Testis (tissue), 5 donors: Measurements from ENCODE around the gene OMD. TPM values are rescaled to one million over a fixed set of nuclear protein-coding genes. Genes with fewer than 3 reads are reported as not detected.

Experiments
- DNase-seq: peaks from one replicate; pipeline ENCODE4 v3.0.0-alpha.2; 2019
- H3K27ac ChIP-seq, 2 donors: fragments of 200-600 bp; sonication (generic); one replicate each; pipeline ENCODE4 v1.5.1; 2019
- H3K27me3 ChIP-seq: fragments of 200-600 bp; sonication (generic); one replicate; pipeline ENCODE4 v1.5.1; 2019
- H3K36me3 ChIP-seq: fragments of 200-600 bp; sonication (generic); one replicate; pipeline ENCODE4 v1.5.1; 2017; ENCODE audit warnings: low read depth; ENCODE audit errors: missing control alignments
- H3K4me1 ChIP-seq: fragments of 200-600 bp; sonication (generic); one replicate; pipeline ENCODE4 v1.5.1; 2019
- H3K4me3 ChIP-seq, 2 donors: fragments of 200-600 bp; sonication (generic); one replicate each; pipeline ENCODE4 v1.5.1; 2017 to 2019
- H3K9me3 ChIP-seq: fragments of 200-600 bp; sonication (generic); one replicate; pipeline ENCODE4 v1.5.1; 2017
- POLR2A ChIP-seq: fragments of 450-650 bp; IDR thresholded peaks from one replicate; pipeline ENCODE4 v1.6.1; 2017; ENCODE audit warnings: antibody characterized with exemption, mild to moderate bottlenecking, moderate library complexity
- WGBS, 2 donors: methylation state at CpG; one replicate each; pipeline ENCODE4 v1.1.5; 2018; 5-methylcytosine and 5-hydroxymethylcytosine counted together
- intact Hi-C: fragments of 100-400 bp; cut with DNase I; formaldehyde crosslinking; loops from one replicate; pipeline ENCODE4 v1.15.1; 2023; ENCODE audit warnings: low total_unique reads
- long read RNA-seq, 2 donors: transcript quantifications; one replicate each; lab custom pipeline, GENCODE V29; 2026
- polyA plus RNA-seq: library from polyadenylated mRNA; stranded (reverse); fragments of 350-450 nt; fragmentation: Illumina TruSeq; extraction: RNeasy Lipid Tissue Mini Kit (QIAGEN cat#74804); gene quantifications from one replicate; pipeline ENCODE4 v1.2.3, GENCODE V29; 2014; ENCODE audit warnings: low read depth, low replicate concordance; ENCODE audit not compliant: insufficient read depth
- total RNA-seq, 2 donors: library from RNA; depleted of rRNA; stranded (reverse); fragments of >200 nt; gene quantifications; one replicate each; pipeline ENCODE4 v1.2.3, GENCODE V29; 2016
- TF ChIP-seq, protein P1 (sequence below), 3 experiments: fragments of 450-650 bp in 2 of 3; fragments of 200-600 bp in 1 of 3; sonication (generic) in 1 of 3; IDR thresholded peaks; one replicate each; pipeline ENCODE4 v1.5.1; 2016 to 2019; ENCODE audit warnings: antibody characterized with exemption in 3 of 3, mild to moderate bottlenecking in 2 of 3, moderate library complexity in 1 of 3

The OMD gene, protein sequence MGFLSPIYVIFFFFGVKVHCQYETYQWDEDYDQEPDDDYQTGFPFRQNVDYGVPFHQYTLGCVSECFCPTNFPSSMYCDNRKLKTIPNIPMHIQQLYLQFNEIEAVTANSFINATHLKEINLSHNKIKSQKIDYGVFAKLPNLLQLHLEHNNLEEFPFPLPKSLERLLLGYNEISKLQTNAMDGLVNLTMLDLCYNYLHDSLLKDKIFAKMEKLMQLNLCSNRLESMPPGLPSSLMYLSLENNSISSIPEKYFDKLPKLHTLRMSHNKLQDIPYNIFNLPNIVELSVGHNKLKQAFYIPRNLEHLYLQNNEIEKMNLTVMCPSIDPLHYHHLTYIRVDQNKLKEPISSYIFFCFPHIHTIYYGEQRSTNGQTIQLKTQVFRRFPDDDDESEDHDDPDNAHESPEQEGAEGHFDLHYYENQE
- total RNA-seq (1 to 10 TPM; 1.1 to 4.9 TPM), polyA plus RNA-seq (2.5 TPM)
- long read RNA-seq, donor 1, partial matches to known transcripts = 0 of 2 reads
- long read RNA-seq, donor 1, other reads (novel, unspliced or antisense) = 0 of 2 reads
- long read RNA-seq, donor 2, partial matches to known transcripts = 0 of 1 reads
- long read RNA-seq, donor 2, other reads (novel, unspliced or antisense) = 0 of 1 reads

DNA sequence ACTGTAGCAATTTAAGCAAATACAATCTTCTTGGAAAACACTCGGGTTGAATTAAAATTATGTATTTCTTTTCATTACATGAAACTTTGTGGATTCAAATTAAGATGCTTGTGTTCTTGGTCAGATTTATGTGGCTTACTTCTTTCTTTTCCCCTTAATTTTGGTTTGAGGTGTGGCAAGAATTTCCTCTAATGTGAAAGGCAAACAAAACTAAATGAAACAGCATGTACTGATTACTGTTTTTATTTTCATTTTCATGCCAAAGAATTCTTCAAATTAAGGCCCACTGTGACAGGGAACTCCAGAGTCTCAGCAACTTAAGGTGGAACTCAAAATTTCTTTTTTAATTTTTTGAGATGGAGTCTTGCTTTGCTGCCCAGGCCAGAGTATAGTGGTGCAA lies at the start of gene OMD:
Gene OMD (minus strand): TSS at position 132 of the 400 bp plus-strand sequence. CDS start 6,913 bp downstream, outside the sequence.
- TF ChIP-seq, protein P1, sequence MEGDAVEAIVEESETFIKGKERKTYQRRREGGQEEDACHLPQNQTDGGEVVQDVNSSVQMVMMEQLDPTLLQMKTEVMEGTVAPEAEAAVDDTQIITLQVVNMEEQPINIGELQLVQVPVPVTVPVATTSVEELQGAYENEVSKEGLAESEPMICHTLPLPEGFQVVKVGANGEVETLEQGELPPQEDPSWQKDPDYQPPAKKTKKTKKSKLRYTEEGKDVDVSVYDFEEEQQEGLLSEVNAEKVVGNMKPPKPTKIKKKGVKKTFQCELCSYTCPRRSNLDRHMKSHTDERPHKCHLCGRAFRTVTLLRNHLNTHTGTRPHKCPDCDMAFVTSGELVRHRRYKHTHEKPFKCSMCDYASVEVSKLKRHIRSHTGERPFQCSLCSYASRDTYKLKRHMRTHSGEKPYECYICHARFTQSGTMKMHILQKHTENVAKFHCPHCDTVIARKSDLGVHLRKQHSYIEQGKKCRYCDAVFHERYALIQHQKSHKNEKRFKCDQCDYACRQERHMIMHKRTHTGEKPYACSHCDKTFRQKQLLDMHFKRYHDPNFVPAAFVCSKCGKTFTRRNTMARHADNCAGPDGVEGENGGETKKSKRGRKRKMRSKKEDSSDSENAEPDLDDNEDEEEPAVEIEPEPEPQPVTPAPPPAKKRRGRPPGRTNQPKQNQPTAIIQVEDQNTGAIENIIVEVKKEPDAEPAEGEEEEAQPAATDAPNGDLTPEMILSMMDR (IDR thresholded peaks at IDR 0.05) = no peak
- TF ChIP-seq POLR2A = no peak
- Histone ChIP-seq H3K9me3 (no peaks in the 10 kb centered on the region), H3K27ac (peak within 1 kb of the TSS; percentile 28 to 70), H3K36me3 (no peaks in the 10 kb centered on the region), H3K27me3 (no peaks in the 10 kb centered on the region), H3K4me3 (peak within 1 kb of the TSS; percentile 24 to 27), H3K4me1 (no peaks in the 10 kb centered on the region)
- no peak for DNase-seq
- 14 to 29% methylated on average over 1 of the region's 1 CpG for WGBS, 2 donors
- intact Hi-C loops = no loop called here

DNA sequence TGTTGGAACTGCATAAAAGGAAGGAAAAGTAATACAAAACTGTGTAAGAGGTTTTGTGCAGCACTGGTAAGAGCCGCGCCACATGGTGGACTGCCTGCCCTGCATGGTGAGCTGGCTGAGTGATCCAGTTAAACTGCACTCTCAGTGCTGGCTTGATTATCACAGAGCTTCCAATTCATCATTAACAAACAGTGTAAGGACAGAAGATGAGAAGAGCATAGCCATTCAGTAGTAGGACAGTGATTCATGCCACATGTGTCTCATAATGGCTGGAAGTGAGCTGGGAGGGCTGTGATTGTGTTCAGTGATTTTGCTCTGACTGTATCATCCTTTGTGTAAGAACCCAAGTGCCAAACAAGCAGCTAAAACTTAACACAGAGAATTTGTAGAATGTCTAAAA lies 43.9 kb upstream of the OMD start:
- H3K27ac ChIP-seq = no peak overlapping the region
- H3K36me3 ChIP-seq = no peaks in the 10 kb centered on the region
- no peaks in the 10 kb centered on the region for H3K4me1 ChIP-seq
- no peak for DNase-seq
- no peak for TF ChIP-seq POLR2A
- TF ChIP-seq, protein P1 (IDR thresholded peaks at IDR 0.05) = no peak
- no peaks in the 10 kb centered on the region for H3K27me3 ChIP-seq
- 95 to 98% methylated on average over 2 of the region's 2 CpGs for WGBS, 2 donors
- intact Hi-C loops = no loop called here
- H3K4me3 ChIP-seq = no peak overlapping the region
- H3K9me3 ChIP-seq = no peaks in the 10 kb centered on the region

DNA sequence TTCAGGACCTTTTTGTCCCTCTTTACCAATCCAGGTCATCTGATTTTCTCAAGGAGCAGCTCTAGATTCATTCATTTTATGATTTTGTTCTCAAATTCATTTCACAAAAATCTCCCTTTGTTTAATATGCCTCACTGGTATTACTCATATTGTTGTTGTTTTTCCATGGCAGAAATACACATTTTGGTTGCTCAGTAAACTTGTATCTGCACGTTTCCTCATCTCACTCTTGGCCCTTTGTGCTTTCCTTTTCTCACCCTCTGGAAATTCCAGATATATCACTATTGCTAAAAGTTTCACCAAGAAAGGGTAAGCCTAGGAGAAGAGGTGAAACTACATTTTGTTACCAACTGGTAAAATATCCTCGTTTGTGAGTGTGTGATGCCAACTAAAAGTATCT lies 43.2 kb upstream of the OMD start:
- no peaks in the 10 kb centered on the region for H3K9me3 ChIP-seq
- WGBS, 2 donors = 76 to 93% methylated on average over 2 of the region's 2 CpGs
- H3K36me3 ChIP-seq = no peaks in the 10 kb centered on the region
- no peaks in the 10 kb centered on the region for H3K27me3 ChIP-seq
- no peak overlapping the region for H3K4me3 ChIP-seq
- no peak for DNase-seq
- TF ChIP-seq, protein P1 (IDR thresholded peaks at IDR 0.05) = no peak
- no peak for TF ChIP-seq POLR2A
- intact Hi-C loops = no loop called here
- H3K27ac ChIP-seq = no peak overlapping the region
- no peaks in the 10 kb centered on the region for H3K4me1 ChIP-seq

DNA sequence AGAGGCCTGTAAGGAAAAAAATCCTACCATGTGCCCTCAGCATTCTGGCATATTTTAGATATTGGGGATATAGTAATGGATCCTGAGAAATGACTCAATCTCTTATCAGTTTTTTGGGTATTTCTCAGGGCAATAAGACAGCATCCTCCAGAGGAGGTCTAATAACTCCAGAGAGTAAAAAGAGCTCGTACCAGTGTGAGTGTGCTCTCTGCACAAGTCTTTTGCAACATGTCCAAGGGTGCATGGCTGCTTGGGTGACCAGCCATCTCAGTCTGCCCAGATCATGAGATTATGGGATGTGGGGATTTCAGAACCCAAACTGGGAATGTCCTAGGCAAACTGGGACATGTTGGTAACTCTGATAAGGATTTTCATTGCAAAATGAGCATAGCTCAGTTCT lies 42.8 kb upstream of the OMD start:
- intact Hi-C loops = no loop called here
- Histone ChIP-seq H3K4me3 (no peak overlapping the region), H3K4me1 (no peaks in the 10 kb centered on the region), H3K9me3 (no peaks in the 10 kb centered on the region), H3K36me3 (no peaks in the 10 kb centered on the region), H3K27me3 (no peaks in the 10 kb centered on the region), H3K27ac (no peak overlapping the region)
- TF ChIP-seq, protein P1 (IDR thresholded peaks at IDR 0.05) = no peak
- TF ChIP-seq POLR2A = no peak
- no peak for DNase-seq
- 88 to 93% methylated on average over 1 of the region's 1 CpG for WGBS, 2 donors
